K562 (cell line): ENCODE data around the gene SPG21.

Experiments used
- CTCF ChIP-seq, 3 experiments: IDR thresholded peaks in 2 of 3; conservative IDR thresholded peaks in 1 of 3; 2 replicates each; pipeline ENCODE4 v1.5.1; 2011 to 2012; ENCODE audit warnings: low read length in 3 of 3, mild to moderate bottlenecking in 3 of 3, control low read depth in 2 of 3, improper control_type of control experiment in 1 of 3, inconsistent platforms in 1 of 3, low read depth in 1 of 3, mixed read lengths in 1 of 3, moderate library complexity in 1 of 3; ENCODE audit not compliant: insufficient read depth in 2 of 3
- ELK3 ChIP-seq: fragments of 450-650 bp; formaldehyde crosslinking; IDR thresholded peaks from 2 replicates; pipeline ENCODE4 v1.4.0; 2020; ENCODE audit warnings: mild to moderate bottlenecking
- EP400 ChIP-seq: fragments of 450-650 bp; IDR thresholded peaks from 2 replicates; pipeline ENCODE4 v1.6.1; 2017; ENCODE audit warnings: antibody characterized with exemption, mild to moderate bottlenecking, moderate library complexity
- KLF10 ChIP-seq: fragments of 250-450 bp; sonication (Bioruptor Pico); IDR thresholded peaks from 2 replicates; pipeline ENCODE4 v1.6.1; 2021; ENCODE audit warnings: matching md5 sums
- MXI1 ChIP-seq: IDR thresholded peaks from 2 replicates; pipeline ENCODE4 v1.6.1; 2011; ENCODE audit warnings: low read depth, mild to moderate bottlenecking, improper control_type of control experiment, low read length
- TARDBP ChIP-seq: fragments of 450-650 bp; IDR thresholded peaks from 2 replicates; pipeline ENCODE4 v1.6.1; 2016
- TFAM ChIP-seq: fragments of 250-450 bp; sonication (Bioruptor Pico); conservative IDR thresholded peaks from 2 replicates; pipeline ENCODE4 v1.5.0; 2021; ENCODE audit warnings: mild to moderate bottlenecking, moderate library complexity
- ZNF274 ChIP-seq: IDR thresholded peaks from 2 replicates; pipeline ENCODE4 v1.6.1; 2011; ENCODE audit warnings: low read depth, mild to moderate bottlenecking, low read length, moderate library complexity, borderline replicate concordance
- ZNF449 ChIP-seq: fragments of 250-450 bp; sonication (Bioruptor Pico); IDR thresholded peaks from 2 replicates; pipeline ENCODE4 v1.8.0; 2022; ENCODE audit warnings: moderate library complexity, mild to moderate bottlenecking, inconsistent platforms
- TF ChIP-seq, protein P1 (sequence below): fragments of 250-450 bp; sonication (Bioruptor Pico); IDR thresholded peaks from 2 replicates; pipeline ENCODE4 v1.5.0; 2021; ENCODE audit warnings: mild to moderate bottlenecking, borderline replicate concordance

- TF ChIP-seq ZNF274 (no peak), MXI1 (no peak), EP400 (no peak), TARDBP (no peak), ZNF449 (no peak), TFAM (CRISPR knock-in tag) (no peak), CTCF (IDR thresholded peaks at IDR 0.05 in 2 of 3, conservative IDR thresholded peaks at IDR 0.05 in 1 of 3; ENCODE audit: insufficient read depth in 2 of 3, low read depth in 1 of 3, low read length in 3 of 3) (no peak), ELK3 (CRISPR knock-in tag) (no peak), KLF10 (no peak)
- TF ChIP-seq, protein P1, sequence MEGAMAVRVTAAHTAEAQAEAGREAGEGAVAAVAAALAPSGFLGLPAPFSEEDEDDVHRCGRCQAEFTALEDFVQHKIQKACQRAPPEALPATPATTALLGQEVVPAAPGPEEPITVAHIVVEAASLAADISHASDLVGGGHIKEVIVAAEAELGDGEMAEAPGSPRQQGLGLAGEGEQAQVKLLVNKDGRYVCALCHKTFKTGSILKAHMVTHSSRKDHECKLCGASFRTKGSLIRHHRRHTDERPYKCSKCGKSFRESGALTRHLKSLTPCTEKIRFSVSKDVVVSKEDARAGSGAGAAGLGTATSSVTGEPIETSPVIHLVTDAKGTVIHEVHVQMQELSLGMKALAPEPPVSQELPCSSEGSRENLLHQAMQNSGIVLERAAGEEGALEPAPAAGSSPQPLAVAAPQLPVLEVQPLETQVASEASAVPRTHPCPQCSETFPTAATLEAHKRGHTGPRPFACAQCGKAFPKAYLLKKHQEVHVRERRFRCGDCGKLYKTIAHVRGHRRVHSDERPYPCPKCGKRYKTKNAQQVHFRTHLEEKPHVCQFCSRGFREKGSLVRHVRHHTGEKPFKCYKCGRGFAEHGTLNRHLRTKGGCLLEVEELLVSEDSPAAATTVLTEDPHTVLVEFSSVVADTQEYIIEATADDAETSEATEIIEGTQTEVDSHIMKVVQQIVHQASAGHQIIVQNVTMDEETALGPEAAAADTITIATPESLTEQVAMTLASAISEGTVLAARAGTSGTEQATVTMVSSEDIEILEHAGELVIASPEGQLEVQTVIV (CRISPR knock-in tag) = no peak
Measured at GRCh38 chr15:64944961-64945360, 44.8 kb downstream of the SPG21 start.
